Measurements from ENCODE around the gene DNAH17. TPM values are rescaled to one million over a fixed set of nuclear protein-coding genes. Genes with fewer than 3 reads are reported as not detected.

DNAH17 gene
- total RNA-seq, 2 donors from 2014 or later, result 0.87 to 6.9 TPM

DNA sequence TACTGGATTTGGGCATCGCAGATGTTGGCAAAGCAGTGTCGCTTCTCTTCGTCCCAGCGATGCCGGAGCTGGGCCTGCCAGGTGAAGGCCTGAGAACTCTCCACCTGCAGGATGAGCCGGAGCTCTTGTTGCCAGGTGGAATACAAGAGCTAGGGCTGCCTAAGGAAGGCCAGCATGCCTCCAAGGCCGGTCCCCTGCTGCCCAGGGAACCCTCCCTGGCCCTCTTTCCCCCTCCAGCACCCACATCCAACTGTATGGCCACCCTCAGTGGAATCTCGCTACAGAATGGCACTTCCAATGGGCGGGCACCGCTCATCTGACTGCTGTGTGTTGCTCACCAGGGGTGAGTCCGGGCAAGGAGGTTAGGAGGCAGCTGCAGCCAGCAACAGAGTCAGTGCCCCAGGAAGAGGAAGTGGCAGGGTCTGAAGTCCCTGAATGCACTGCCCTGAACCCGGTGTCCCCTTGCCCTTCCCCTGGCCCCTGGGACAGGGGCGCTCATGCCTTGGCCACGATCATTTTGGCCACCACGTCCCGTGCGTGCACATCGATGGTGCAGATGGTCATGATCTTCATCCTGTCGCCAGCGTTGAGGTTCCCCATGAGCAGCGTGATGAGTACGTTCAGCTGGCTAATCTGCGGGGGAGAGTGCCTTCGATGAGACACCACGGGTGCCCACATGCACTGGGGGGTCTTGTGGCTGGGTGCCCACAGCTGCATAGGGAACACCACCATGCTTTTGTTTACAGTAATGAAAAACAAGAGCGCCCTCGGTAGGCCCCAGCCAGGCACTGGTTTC is 75.8 kb downstream of the DNAH17 start:
- no peaks in the 10 kb centered on the region for H3K27me3 ChIP-seq (replicated peaks; ENCODE audit: insufficient read depth)
- intact Hi-C loops (cut with DNase I), result no loop called here

DNA sequence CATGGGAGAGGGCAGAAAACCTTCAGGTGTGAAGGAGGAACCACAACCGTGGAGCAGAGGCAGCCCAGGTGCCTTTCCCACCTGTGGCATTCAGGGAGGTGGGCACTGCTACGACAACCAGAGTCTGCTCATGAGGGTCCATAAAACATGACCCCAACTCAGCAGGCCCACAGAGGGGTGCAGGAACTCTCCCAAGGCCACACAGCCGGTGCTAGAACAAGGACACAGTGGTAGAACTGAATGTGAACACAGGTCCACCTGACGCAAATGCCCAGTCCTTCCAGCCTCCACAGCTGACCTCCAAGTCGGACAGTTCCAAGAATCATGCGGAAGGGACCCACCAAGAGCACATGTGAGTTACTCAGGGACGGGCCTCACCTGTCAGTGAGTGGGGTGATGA is 76.4 kb downstream of the DNAH17 start:
- DNase-seq (ENCODE audit: low spot score), result no peak
- 99% methylated on average over 7 of the region's 7 CpGs for WGBS
- no peak for TF ChIP-seq POLR2A (IDR thresholded peaks at IDR 0.05)
- no peak for TF ChIP-seq POLR2AphosphoS5 (IDR thresholded peaks at IDR 0.05)
- TF ChIP-seq, protein P1, sequence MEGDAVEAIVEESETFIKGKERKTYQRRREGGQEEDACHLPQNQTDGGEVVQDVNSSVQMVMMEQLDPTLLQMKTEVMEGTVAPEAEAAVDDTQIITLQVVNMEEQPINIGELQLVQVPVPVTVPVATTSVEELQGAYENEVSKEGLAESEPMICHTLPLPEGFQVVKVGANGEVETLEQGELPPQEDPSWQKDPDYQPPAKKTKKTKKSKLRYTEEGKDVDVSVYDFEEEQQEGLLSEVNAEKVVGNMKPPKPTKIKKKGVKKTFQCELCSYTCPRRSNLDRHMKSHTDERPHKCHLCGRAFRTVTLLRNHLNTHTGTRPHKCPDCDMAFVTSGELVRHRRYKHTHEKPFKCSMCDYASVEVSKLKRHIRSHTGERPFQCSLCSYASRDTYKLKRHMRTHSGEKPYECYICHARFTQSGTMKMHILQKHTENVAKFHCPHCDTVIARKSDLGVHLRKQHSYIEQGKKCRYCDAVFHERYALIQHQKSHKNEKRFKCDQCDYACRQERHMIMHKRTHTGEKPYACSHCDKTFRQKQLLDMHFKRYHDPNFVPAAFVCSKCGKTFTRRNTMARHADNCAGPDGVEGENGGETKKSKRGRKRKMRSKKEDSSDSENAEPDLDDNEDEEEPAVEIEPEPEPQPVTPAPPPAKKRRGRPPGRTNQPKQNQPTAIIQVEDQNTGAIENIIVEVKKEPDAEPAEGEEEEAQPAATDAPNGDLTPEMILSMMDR (IDR thresholded peaks at IDR 0.05), result no peak
- intact Hi-C loops (cut with DNase I), result no loop called here
- no peaks in the 10 kb centered on the region for H3K4me1 ChIP-seq (replicated peaks)
- H3K36me3 ChIP-seq, result no peaks in the 10 kb centered on the region
- H3K27ac ChIP-seq, result no peak overlapping the region
- no peaks in the 10 kb centered on the region for H3K9me3 ChIP-seq
- H3K27me3 ChIP-seq (replicated peaks; ENCODE audit: insufficient read depth), result no peaks in the 10 kb centered on the region
- H3K4me3 ChIP-seq, result no peak overlapping the region

More for the DNA sequence above, 75.8 kb downstream of the DNAH17 start:
- DNase-seq (ENCODE audit: low spot score), result no peak
- H3K4me3 ChIP-seq, result no peak overlapping the region
- H3K36me3 ChIP-seq, result no peaks in the 10 kb centered on the region
- no peak overlapping the region for H3K27ac ChIP-seq
- H3K4me1 ChIP-seq (replicated peaks), result no peaks in the 10 kb centered on the region
- no peaks in the 10 kb centered on the region for H3K9me3 ChIP-seq
- TF ChIP-seq POLR2A (IDR thresholded peaks at IDR 0.05), result no peak
- TF ChIP-seq POLR2AphosphoS5 (IDR thresholded peaks at IDR 0.05), result no peak
- TF ChIP-seq, protein P1 (IDR thresholded peaks at IDR 0.05), result no peak
- 89% methylated on average over 27 of the region's 27 CpGs for WGBS

DNA sequence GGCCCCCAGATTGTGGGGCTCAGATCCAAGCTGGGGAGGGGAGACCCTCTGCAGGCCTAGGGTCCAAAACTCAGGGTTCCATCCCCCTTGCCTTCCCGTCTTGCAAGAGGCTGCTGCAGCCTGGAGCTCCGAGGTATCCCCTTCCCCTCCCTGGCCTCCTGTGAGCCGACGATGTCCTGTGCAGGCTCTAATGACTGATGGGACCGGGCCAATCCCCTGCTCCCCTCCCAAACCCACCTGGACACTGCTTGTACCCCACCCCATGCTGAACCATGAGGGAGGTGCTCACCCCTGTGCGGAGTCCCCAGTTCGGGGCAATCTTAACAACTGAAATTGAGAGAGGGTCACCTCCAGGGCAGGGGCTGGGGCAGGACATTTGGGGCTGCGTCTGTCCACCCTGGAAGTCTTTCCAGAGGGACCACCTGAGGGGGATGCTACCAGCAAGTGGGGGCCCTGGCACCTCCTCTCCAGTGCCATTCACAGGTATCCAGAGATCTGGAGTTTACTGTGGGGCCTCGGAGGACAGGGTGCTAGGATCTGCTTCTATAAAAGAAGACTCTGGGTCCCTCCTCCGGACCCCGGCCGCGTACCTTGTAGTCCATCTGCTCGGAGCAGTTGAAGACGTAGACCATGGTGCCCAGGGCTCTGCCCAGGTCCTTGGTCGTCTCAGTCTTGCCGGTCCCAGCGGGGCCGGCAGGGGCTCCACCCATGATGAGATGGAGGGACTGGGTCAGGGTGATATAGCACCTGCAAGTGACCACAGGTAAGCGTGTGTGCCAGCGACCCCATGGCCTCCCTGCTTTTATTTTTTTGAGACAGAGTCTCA is 77.3 kb downstream of the DNAH17 start:
- intact Hi-C loops (cut with DNase I), result loop anchor here (5.0 kb wide), 2 partner anchors 207 to 247 kb away; no protein-coding TSS in a partner anchor
- 90% methylated on average over 20 of the region's 21 CpGs for WGBS

DNA sequence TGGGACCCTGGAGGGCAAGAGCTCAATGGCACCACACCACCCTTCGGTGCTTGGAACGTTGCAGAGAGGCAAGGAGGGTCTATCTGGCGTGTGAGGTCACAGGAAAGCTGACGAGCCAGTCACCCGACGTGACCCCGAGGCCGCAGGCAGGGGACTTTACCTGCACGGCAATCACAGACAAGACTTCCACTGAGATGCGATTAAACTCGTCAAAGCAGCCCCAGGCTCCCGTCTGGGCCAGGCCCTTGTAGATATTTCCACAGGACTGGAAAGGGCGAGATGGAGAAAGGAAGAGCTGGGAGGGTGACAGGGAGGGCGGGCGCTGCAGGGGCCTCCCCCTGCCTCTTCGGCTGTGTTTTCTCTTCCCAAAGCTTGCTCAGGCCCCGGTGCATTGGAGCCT is 78.3 kb downstream of the DNAH17 start:
- no peak for DNase-seq (ENCODE audit: low spot score)
- Histone ChIP-seq H3K4me3 (no peak overlapping the region), H3K27me3 (replicated peaks; ENCODE audit: insufficient read depth) (no peaks in the 10 kb centered on the region), H3K36me3 (no peaks in the 10 kb centered on the region), H3K27ac (no peak overlapping the region), H3K4me1 (replicated peaks) (no peaks in the 10 kb centered on the region), H3K9me3 (no peaks in the 10 kb centered on the region)
- no peak for TF ChIP-seq POLR2A (IDR thresholded peaks at IDR 0.05)
- TF ChIP-seq, protein P1 (IDR thresholded peaks at IDR 0.05), result no peak
- TF ChIP-seq POLR2AphosphoS5 (IDR thresholded peaks at IDR 0.05), result no peak
- intact Hi-C loops (cut with DNase I), result loop anchor here (5.0 kb wide), 2 partner anchors 208 to 248 kb away; no protein-coding TSS in a partner anchor
- 65% methylated on average over 17 of the region's 17 CpGs for WGBS

More for the DNA sequence above, 77.3 kb downstream of the DNAH17 start:
- H3K9me3 ChIP-seq, result no peaks in the 10 kb centered on the region
- H3K4me1 ChIP-seq (replicated peaks), result no peaks in the 10 kb centered on the region
- TF ChIP-seq POLR2A (IDR thresholded peaks at IDR 0.05), result no peak
- TF ChIP-seq, protein P1 (IDR thresholded peaks at IDR 0.05), result no peak
- no peak for TF ChIP-seq POLR2AphosphoS5 (IDR thresholded peaks at IDR 0.05)
- no peaks in the 10 kb centered on the region for H3K27me3 ChIP-seq (replicated peaks; ENCODE audit: insufficient read depth)
- DNase-seq (ENCODE audit: low spot score), result no peak
- no peak overlapping the region for H3K4me3 ChIP-seq
- H3K36me3 ChIP-seq, result no peaks in the 10 kb centered on the region
- no peak overlapping the region for H3K27ac ChIP-seq
